AG04450 (cell line): ENCODE data around the gene WNT9B. TPM values are rescaled to one million over a fixed set of nuclear protein-coding genes. Genes with fewer than 3 reads are reported as not detected.

Source experiments
- CTCF ChIA-PET: fragments of 300-600, 350-600 bp; formaldehyde crosslinking; extraction: SDS; loops from one replicate; lab custom pipeline; 2022; ENCODE audit warnings: antibody characterized with exemption, inconsistent platforms; lab: Charles Lee
- POLR2A ChIA-PET: fragments of 350-600 bp; formaldehyde crosslinking; extraction: SDS; loops from one replicate; lab custom pipeline; 2021; ENCODE audit warnings: antibody characterized with exemption, inconsistent platforms; lab: Yijun Ruan, JAX
- DNase-seq: peaks from one replicate; pipeline ENCODE4 v3.0.0-alpha.2; 2011; ENCODE audit warnings: low read depth, low spot score
- H3K27ac ChIP-seq: one replicate; pipeline ENCODE4 v1.5.1; 2012; ENCODE audit warnings: low read depth, low read length, control low read depth
- H3K27me3 ChIP-seq: one replicate; pipeline ENCODE4 v1.6.0; 2012; ENCODE audit warnings: low read length; ENCODE audit not compliant: control insufficient read depth, insufficient read depth
- H3K4me3 ChIP-seq: 2 replicates; pipeline ENCODE4 v1.5.1; 2011; ENCODE audit warnings: mild to moderate bottlenecking, low read depth, low read length, control low read depth
- H3K9me3 ChIP-seq: 2 replicates; pipeline ENCODE4 v1.5.1; 2012; ENCODE audit warnings: low read length; ENCODE audit not compliant: control insufficient read depth, insufficient read depth
- CTCF ChIP-seq: IDR thresholded peaks from 2 replicates; pipeline ENCODE4 v1.5.1; 2011; ENCODE audit warnings: low read depth, low read length, control low read depth, inconsistent platforms
- polyA plus RNA-seq: library from polyadenylated mRNA; depleted of rRNA; stranded (reverse); fragments of >200 nt; gene quantifications from 2 replicates; pipeline ENCODE4 v1.2.3, GENCODE V29; 2011

WNT9B gene
- polyA plus RNA-seq, 1 experiment, result not detected

DNA sequence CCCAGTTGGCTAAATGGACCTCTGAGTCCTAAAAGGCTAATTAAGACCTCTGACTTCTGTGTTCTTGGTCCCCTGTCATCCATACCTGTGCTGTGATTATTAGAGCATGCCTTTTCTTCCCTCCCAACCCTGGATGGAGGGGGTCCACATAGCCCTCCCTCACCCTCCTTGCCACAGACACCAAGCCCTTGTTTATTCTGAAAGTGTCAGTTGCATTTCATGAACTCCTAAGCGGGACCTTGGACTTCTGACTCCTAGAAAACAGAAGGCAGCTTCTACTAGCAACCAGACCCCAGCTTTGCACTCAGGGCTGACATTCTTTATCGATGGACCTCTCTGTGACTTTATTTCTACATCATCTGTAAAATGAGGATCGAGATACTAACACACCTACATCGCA, 38.1 kb downstream of the WNT9B start:
- peaks cover 63% of the 10 kb centered on the region for H3K27me3 ChIP-seq
- no peaks in the 10 kb centered on the region; the same call in 1 of the 2 replicates for H3K9me3 ChIP-seq
- TF ChIP-seq CTCF, result no peak
- ChIA-PET CTCF (interaction anchor here (0.6 kb wide), 1 partner anchor 108 kb away, joined by 3 read pairs; no protein-coding TSS in a partner anchor), POLR2A (interaction anchor here (0.6 kb wide), 1 partner anchor 1191 kb away, joined by 4 read pairs; no protein-coding TSS in a partner anchor)
- H3K4me3 ChIP-seq, result no peak overlapping the region
- no peak for DNase-seq
- no peak overlapping the region for H3K27ac ChIP-seq

DNA sequence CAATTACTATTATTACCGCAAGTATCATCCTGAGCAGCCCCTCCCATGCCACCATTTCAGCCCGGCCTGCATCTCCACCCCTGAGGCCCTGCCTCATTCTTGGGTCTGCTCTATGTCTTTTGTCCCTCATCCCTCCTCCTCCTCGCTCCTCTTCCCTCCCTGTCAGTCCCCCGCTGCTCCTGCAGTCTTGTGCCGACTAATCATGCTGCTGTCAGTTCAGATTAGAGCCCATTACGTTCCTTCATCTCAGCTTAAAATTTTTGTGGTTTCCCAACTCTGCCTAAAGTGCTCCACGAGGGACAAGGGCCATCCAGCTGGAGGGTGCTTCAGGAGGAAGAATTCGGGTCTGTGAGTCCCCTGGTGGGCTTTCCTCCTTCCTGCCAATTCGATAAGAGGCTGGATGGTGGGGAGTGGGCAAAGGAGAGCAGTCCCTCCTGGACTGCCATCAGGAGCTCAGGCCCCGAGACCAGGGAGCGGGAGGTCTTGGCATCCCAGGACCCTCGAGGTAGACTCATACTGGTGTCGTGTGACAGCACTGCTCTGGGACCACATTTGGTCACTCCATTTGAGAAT, 38.7 kb downstream of the WNT9B start:
- Histone ChIP-seq H3K27me3 (peaks cover 66% of the 10 kb centered on the region), H3K27ac (no peak overlapping the region), H3K9me3 (no peaks in the 10 kb centered on the region; the same call in 1 of the 2 replicates), H3K4me3 (no peak overlapping the region)
- no peak for TF ChIP-seq CTCF
- ChIA-PET POLR2A (interaction anchor here (0.6 kb wide), 1 partner anchor 1191 kb away, joined by 4 read pairs; no protein-coding TSS in a partner anchor), CTCF (no interaction called here)
- no peak for DNase-seq

GRCh38 chr17:46890638-46891037, 39.3 kb downstream of the WNT9B start:
- ChIA-PET POLR2A (no interaction called here), CTCF (no interaction called here)
- H3K27me3 ChIP-seq, result peaks cover 63% of the 10 kb centered on the region
- no peak overlapping the region for H3K4me3 ChIP-seq
- H3K27ac ChIP-seq, result no peak overlapping the region
- no peak for DNase-seq
- H3K9me3 ChIP-seq, result no peaks in the 10 kb centered on the region; the same call in 1 of the 2 replicates
- TF ChIP-seq CTCF, result no peak

- no peak for DNase-seq
- POLR2A ChIA-PET, result no interaction called here
- CTCF ChIA-PET, result no interaction called here
- peaks cover 62% of the 10 kb centered on the region for H3K27me3 ChIP-seq
- no peak for TF ChIP-seq CTCF
- H3K27ac ChIP-seq, result no peak overlapping the region
- no peak overlapping the region for H3K4me3 ChIP-seq
- no peaks in the 10 kb centered on the region; the same call in 1 of the 2 replicates for H3K9me3 ChIP-seq
These were observed 40.9 kb downstream of the WNT9B start for GRCh38 chr17:46892192-46892703.

GRCh38 chr17:46894024-46894423, 42.6 kb downstream of the WNT9B start:
- Histone ChIP-seq H3K27ac (no peak overlapping the region), H3K9me3 (no peaks in the 10 kb centered on the region; the same call in 1 of the 2 replicates), H3K4me3 (no peak overlapping the region), H3K27me3 (peaks cover 58% of the 10 kb centered on the region)
- TF ChIP-seq CTCF, result no peak
- DNase-seq, result no peak
- ChIA-PET POLR2A (no interaction called here), CTCF (no interaction called here)
